ENCODE data around the gene SHISAL2A.

- no peak for TF ChIP-seq POLR2AphosphoS5 (IDR thresholded peaks at IDR 0.05; ENCODE audit: low read depth, low read length)
- TF ChIP-seq POLR2A (IDR thresholded peaks at IDR 0.05; ENCODE audit: low read depth, low read length) = no peak
- no peak for TF ChIP-seq SPI1 (IDR thresholded peaks at IDR 0.05; ENCODE audit: low read depth, low read length)
- TF ChIP-seq POU2F2 (IDR thresholded peaks at IDR 0.05; ENCODE audit: low read depth, low read length) = no peak
- no peak for TF ChIP-seq TAF1 (IDR thresholded peaks at IDR 0.05; ENCODE audit: low read depth, low read length)
- TF ChIP-seq PAX5 (IDR thresholded peaks at IDR 0.05; ENCODE audit: insufficient read depth, low read length, severe bottlenecking) = no peak
Measured at GRCh38 chr1:52599236-52599635, 33.7 kb upstream of the SHISAL2A start.

Measured in GM12891 (cell line).